Smooth muscle cell (in vitro differentiated cells): ENCODE measurements around the gene SHISAL1. TPM values are rescaled to one million over a fixed set of nuclear protein-coding genes. Genes with fewer than 3 reads are reported as not detected.

Experiments used
- DNase-seq: peaks from one replicate; lab custom pipeline; 2025; ENCODE audit not compliant: unreplicated experiment; lab: John Stamatoyannopoulos, UW
- H2AFZ ChIP-seq: fragments of 200-600 bp; sonication (generic); 2 replicates; pipeline ENCODE4 v1.6.0; 2016; ENCODE audit warnings: antibody characterized with exemption, low read depth, mild to moderate bottlenecking
- H3F3A ChIP-seq: fragments of 200-600 bp; sonication (generic); 2 replicates; pipeline ENCODE4 v1.6.0; 2017; ENCODE audit warnings: antibody characterized with exemption, low read depth
- H3K27ac ChIP-seq: fragments of 200-600 bp; sonication (generic); 2 replicates; pipeline ENCODE4 v1.5.1; 2016; ENCODE audit warnings: low read depth, mild to moderate bottlenecking
- H3K27me3 ChIP-seq: fragments of 200-600 bp; sonication (generic); 2 replicates; pipeline ENCODE4 v1.6.1; 2016; ENCODE audit warnings: low read depth, mild to moderate bottlenecking
- H3K36me3 ChIP-seq: fragments of 200-600 bp; sonication (generic); 2 replicates; pipeline ENCODE4 v1.5.1; 2016; ENCODE audit warnings: low read depth
- H3K4me1 ChIP-seq: fragments of 200-600 bp; sonication (generic); 2 replicates; pipeline ENCODE4 v1.5.1; 2016; ENCODE audit warnings: low read depth
- H3K4me2 ChIP-seq: fragments of 200-600 bp; sonication (generic); 2 replicates; pipeline ENCODE4 v1.6.0; 2016; ENCODE audit warnings: mild to moderate bottlenecking
- H3K4me3 ChIP-seq: fragments of 200-600 bp; sonication (generic); 2 replicates; pipeline ENCODE4 v1.5.1; 2016; ENCODE audit warnings: mild to moderate bottlenecking
- H3K79me2 ChIP-seq: fragments of 200-600 bp; sonication (generic); 2 replicates; pipeline ENCODE4 v1.6.0; 2016; ENCODE audit warnings: low read depth, mild to moderate bottlenecking
- H3K9ac ChIP-seq: fragments of 200-600 bp; sonication (generic); 2 replicates; pipeline ENCODE4 v1.6.0; 2016; ENCODE audit warnings: low read depth
- H3K9me3 ChIP-seq: fragments of 200-600 bp; sonication (generic); replicated peaks from 2 replicates; pipeline ENCODE4 v1.5.1; 2016; ENCODE audit warnings: low read depth
- H4K20me1 ChIP-seq: fragments of 200-600 bp; sonication (generic); 2 replicates; pipeline ENCODE4 v1.6.0; 2016; ENCODE audit warnings: low read depth
- CTCF ChIP-seq: fragments of 200-600 bp; sonication (generic); IDR thresholded peaks from 2 replicates; pipeline ENCODE4 v1.5.1; 2017; ENCODE audit warnings: borderline replicate concordance, mild to moderate bottlenecking, antibody characterized with exemption; ENCODE audit not compliant: insufficient read depth, poor library complexity, severe bottlenecking
- WGBS: methylation state at CpG from one replicate; pipeline ENCODE4 v1.1.7; 2016; ENCODE audit warnings: low lambda C conversion rate; 5-methylcytosine and 5-hydroxymethylcytosine counted together
- polyA plus RNA-seq: library from polyadenylated mRNA; unstranded; fragments of >200 nt; fragmentation: Nextera tagmentation; extraction: Ambion mirVana; gene quantifications from 2 replicates; pipeline ENCODE4 v1.2.1, GENCODE V29; 2016
- total RNA-seq: library from RNA; depleted of rRNA; stranded (reverse); fragments of >200 nt; gene quantifications from 2 replicates; pipeline ENCODE4 v1.2.3, GENCODE V29; 2014

SHISAL1 gene
- total and polyA plus RNA-seq, 2 experiments from 2014 or later, result 0.78 to 1.9 TPM

- WGBS, result 77% methylated on average over 12 of the region's 12 CpGs
- Histone ChIP-seq H3K4me1 (no peaks in the 10 kb centered on the region), H4K20me1 (no peaks in the 10 kb centered on the region), H3K79me2 (no peaks in the 10 kb centered on the region), H3K9me3 (no peaks in the 10 kb centered on the region), H3K36me3 (no peaks in the 10 kb centered on the region), H3K27ac (peak overlapping the region; percentile 78), H3K27me3 (no peaks in the 10 kb centered on the region), H2AFZ (no peak overlapping the region), H3K9ac (no peak overlapping the region), H3K4me3 (no peak overlapping the region), H3K4me2 (no peak overlapping the region), H3F3A (peaks cover 2% of the 10 kb centered on the region)
- TF ChIP-seq CTCF, result no peak
- no peak for DNase-seq
These were observed 47.5 kb upstream of the SHISAL1 start for GRCh38 chr22:44360306-44360667.

GRCh38 chr22:44359496-44360110 is 46.9 kb upstream of the SHISAL1 start:
- no peak for DNase-seq
- Histone ChIP-seq H3K36me3 (no peaks in the 10 kb centered on the region), H3K27ac (peak overlapping the region; percentile 78), H3K79me2 (no peaks in the 10 kb centered on the region), H3F3A (peaks cover 2% of the 10 kb centered on the region), H3K4me2 (no peak overlapping the region), H3K4me1 (no peaks in the 10 kb centered on the region), H2AFZ (no peak overlapping the region), H3K27me3 (no peaks in the 10 kb centered on the region), H3K4me3 (no peak overlapping the region), H3K9me3 (no peaks in the 10 kb centered on the region), H3K9ac (no peak overlapping the region), H4K20me1 (no peaks in the 10 kb centered on the region)
- TF ChIP-seq CTCF, result no peak
- 96% methylated on average over 13 of the region's 13 CpGs for WGBS

GRCh38 chr22:44358709-44359440 is 46.1 kb upstream of the SHISAL1 start:
- no peaks in the 10 kb centered on the region for H4K20me1 ChIP-seq
- H3F3A ChIP-seq, result peaks cover 2% of the 10 kb centered on the region
- H3K4me1 ChIP-seq, result no peaks in the 10 kb centered on the region
- no peak overlapping the region for H2AFZ ChIP-seq
- no peak for DNase-seq
- TF ChIP-seq CTCF, result no peak
- H3K9me3 ChIP-seq, result no peaks in the 10 kb centered on the region
- no peak overlapping the region for H3K4me2 ChIP-seq
- WGBS, result 87% methylated on average over 17 of the region's 17 CpGs
- H3K36me3 ChIP-seq, result no peaks in the 10 kb centered on the region
- no peaks in the 10 kb centered on the region for H3K27me3 ChIP-seq
- H3K79me2 ChIP-seq, result no peaks in the 10 kb centered on the region
- H3K4me3 ChIP-seq, result no peak overlapping the region
- H3K9ac ChIP-seq, result no peak overlapping the region
- H3K27ac ChIP-seq, result no peak overlapping the region
